Keratinocyte (primary cell): Measurements from ENCODE around the gene IGFBP4. TPM values are rescaled to one million over a fixed set of nuclear protein-coding genes. Genes with fewer than 3 reads are reported as not detected.

ENCODE experiments used
- DNase-seq: peaks from one replicate; pipeline ENCODE4 v3.0.0-alpha.2; 2011; ENCODE audit warnings: low read depth, missing footprints, low spot score
- FAIRE-seq: peaks from 2 replicates; lab custom pipeline; 2011; peaks lifted over from hg19 to GRCh38; lab: Jason Lieb, UNC
- H2AFZ ChIP-seq: 2 replicates; pipeline ENCODE4 v1.6.0; 2012; ENCODE audit warnings: low read length, control low read depth, inconsistent platforms; ENCODE audit not compliant: control insufficient read depth
- H3K27ac ChIP-seq: 2 replicates; pipeline ENCODE4 v1.5.1; 2011; ENCODE audit warnings: low read length; ENCODE audit not compliant: control insufficient read depth, insufficient read depth
- H3K27me3 ChIP-seq: 3 replicates; pipeline ENCODE4 v1.6.0; 2011; ENCODE audit warnings: low read length; ENCODE audit not compliant: control insufficient read depth, insufficient read depth; ENCODE audit errors: extremely low read depth
- H3K36me3 ChIP-seq, 2 experiments: 2 replicates in 1 of 2; 3 replicates in 1 of 2; pipeline ENCODE4 v1.5.1; 2011; ENCODE audit warnings: low read length in 2 of 2, mild to moderate bottlenecking in 1 of 2; ENCODE audit not compliant: control insufficient read depth in 2 of 2, insufficient read depth in 2 of 2; ENCODE audit errors: extremely low read depth in 1 of 2
- H3K4me1 ChIP-seq: 3 replicates; pipeline ENCODE4 v1.5.1; 2011; ENCODE audit warnings: low read length; ENCODE audit not compliant: control insufficient read depth, insufficient read depth; ENCODE audit errors: extremely low read depth
- H3K4me2 ChIP-seq: 3 replicates; pipeline ENCODE4 v1.6.0; 2011; ENCODE audit warnings: low read depth, low read length; ENCODE audit not compliant: control insufficient read depth, insufficient read depth; ENCODE audit errors: extremely low read depth
- H3K4me3 ChIP-seq, 3 experiments: fragments of 200-600 bp in 1 of 3; sonication (generic) in 1 of 3; 2 replicates in 2 of 3; 3 replicates in 1 of 3; pipeline ENCODE4 v1.5.1; 2011 to 2016; ENCODE audit warnings: low read length in 3 of 3, mild to moderate bottlenecking in 3 of 3, control low read depth in 2 of 3, inconsistent platforms in 1 of 3, low read depth in 1 of 3, mixed read lengths in 1 of 3, mixed run types in 1 of 3, moderate library complexity in 1 of 3; ENCODE audit not compliant: control insufficient read depth in 2 of 3, insufficient read depth in 2 of 3; ENCODE audit errors: extremely low read depth in 1 of 3
- H3K79me2 ChIP-seq: 2 replicates; pipeline ENCODE4 v1.6.0; 2012; ENCODE audit warnings: low read length; ENCODE audit not compliant: control insufficient read depth, insufficient read depth
- H3K9ac ChIP-seq: 3 replicates; pipeline ENCODE4 v1.6.0; 2011; ENCODE audit warnings: low read length; ENCODE audit not compliant: control insufficient read depth, insufficient read depth; ENCODE audit errors: extremely low read depth
- H3K9me1 ChIP-seq: 3 replicates; pipeline ENCODE4 v1.6.0; 2011; ENCODE audit warnings: low read length; ENCODE audit not compliant: control insufficient read depth, insufficient read depth; ENCODE audit errors: extremely low read depth
- H3K9me3 ChIP-seq: 2 replicates; pipeline ENCODE4 v1.5.1; 2012; ENCODE audit warnings: low read depth, low read length; ENCODE audit not compliant: control insufficient read depth
- H4K20me1 ChIP-seq: 3 replicates; pipeline ENCODE4 v1.6.0; 2011; ENCODE audit warnings: low read length; ENCODE audit not compliant: control insufficient read depth, insufficient read depth; ENCODE audit errors: extremely low read depth
- EZH2 ChIP-seq: IDR thresholded peaks from one replicate; pipeline ENCODE4 v1.6.1; 2012; ENCODE audit warnings: inconsistent platforms, mild to moderate bottlenecking, low read length, moderate library complexity
- dilution Hi-C: fragments of 300-500 bp; cut with MboI; formaldehyde crosslinking; loops from one replicate; pipeline ENCODE4 v1.7.0; 2020; ENCODE audit warnings: low sequenced_read_pairs; ENCODE audit not compliant: extremely low pct_ligation_motif_present
- polyA plus RNA-seq, 5 experiments: library from polyadenylated mRNA; depleted of rRNA in 3 of 5; stranded (reverse) in 3 of 5; stranded (forward) in 1 of 5; unstranded in 1 of 5; fragments of >200 nt; gene quantifications; 1 replicate in 1 of 5; 2 replicates in 3 of 5; 3 replicates in 1 of 5; pipeline versions ENCODE4 v1.2.1 to v1.2.3, GENCODE V29; 2011 to 2012; ENCODE audit warnings: missing spikeins in 2 of 5, low read depth in 1 of 5, low replicate concordance in 1 of 5
- TF ChIP-seq, protein P1 (sequence below), 3 experiments: IDR thresholded peaks in 1 of 3; conservative IDR thresholded peaks in 1 of 3; optimal IDR thresholded peaks in 1 of 3; 2 replicates in 2 of 3; 3 replicates in 1 of 3; pipeline versions ENCODE3 to v1.5.1; 2011; ENCODE audit warnings: low read length in 3 of 3, mild to moderate bottlenecking in 3 of 3, moderate library complexity in 2 of 3, control low read depth in 1 of 3, inconsistent platforms in 1 of 3; ENCODE audit not compliant: insufficient read depth in 2 of 3; ENCODE audit errors: extremely low read depth in 1 of 3

The IGFBP4 gene
- polyA plus RNA-seq, 1 donor (not counting 4 experiments of a cell fraction or from before 2014, with no cell fraction given), result 6.0 TPM

GRCh38 chr17:40461732-40462342, 18.6 kb downstream of the IGFBP4 start:
- no peak overlapping the region for H3K9ac ChIP-seq
- no peaks in the 10 kb centered on the region for H4K20me1 ChIP-seq
- no peak overlapping the region for H3K4me2 ChIP-seq
- H3K27me3 ChIP-seq, result peaks cover 13% of the 10 kb centered on the region
- no peak overlapping the region for H3K4me3 ChIP-seq
- H3K36me3 ChIP-seq, result no peaks in the 10 kb centered on the region
- H3K9me3 ChIP-seq, result no peaks in the 10 kb centered on the region
- dilution Hi-C loops, result no loop called here
- no peak overlapping the region for H2AFZ ChIP-seq
- H3K27ac ChIP-seq, result no peak overlapping the region
- no peaks in the 10 kb centered on the region for H3K79me2 ChIP-seq
- DNase-seq (no peak), FAIRE-seq (no peak)
- H3K4me1 ChIP-seq, result peaks cover 18% of the 10 kb centered on the region
- no peaks in the 10 kb centered on the region for H3K9me1 ChIP-seq
- TF ChIP-seq, protein P1, sequence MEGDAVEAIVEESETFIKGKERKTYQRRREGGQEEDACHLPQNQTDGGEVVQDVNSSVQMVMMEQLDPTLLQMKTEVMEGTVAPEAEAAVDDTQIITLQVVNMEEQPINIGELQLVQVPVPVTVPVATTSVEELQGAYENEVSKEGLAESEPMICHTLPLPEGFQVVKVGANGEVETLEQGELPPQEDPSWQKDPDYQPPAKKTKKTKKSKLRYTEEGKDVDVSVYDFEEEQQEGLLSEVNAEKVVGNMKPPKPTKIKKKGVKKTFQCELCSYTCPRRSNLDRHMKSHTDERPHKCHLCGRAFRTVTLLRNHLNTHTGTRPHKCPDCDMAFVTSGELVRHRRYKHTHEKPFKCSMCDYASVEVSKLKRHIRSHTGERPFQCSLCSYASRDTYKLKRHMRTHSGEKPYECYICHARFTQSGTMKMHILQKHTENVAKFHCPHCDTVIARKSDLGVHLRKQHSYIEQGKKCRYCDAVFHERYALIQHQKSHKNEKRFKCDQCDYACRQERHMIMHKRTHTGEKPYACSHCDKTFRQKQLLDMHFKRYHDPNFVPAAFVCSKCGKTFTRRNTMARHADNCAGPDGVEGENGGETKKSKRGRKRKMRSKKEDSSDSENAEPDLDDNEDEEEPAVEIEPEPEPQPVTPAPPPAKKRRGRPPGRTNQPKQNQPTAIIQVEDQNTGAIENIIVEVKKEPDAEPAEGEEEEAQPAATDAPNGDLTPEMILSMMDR (optimal IDR thresholded peaks at IDR 0.05 in 1 of 3, IDR thresholded peaks at IDR 0.05 in 1 of 3, conservative IDR thresholded peaks at IDR 0.05 in 1 of 3; ENCODE audit: extremely low read depth in 1 of 3, insufficient read depth in 2 of 3, low read length in 3 of 3), result no peak
- TF ChIP-seq EZH2, result no peak

DNA sequence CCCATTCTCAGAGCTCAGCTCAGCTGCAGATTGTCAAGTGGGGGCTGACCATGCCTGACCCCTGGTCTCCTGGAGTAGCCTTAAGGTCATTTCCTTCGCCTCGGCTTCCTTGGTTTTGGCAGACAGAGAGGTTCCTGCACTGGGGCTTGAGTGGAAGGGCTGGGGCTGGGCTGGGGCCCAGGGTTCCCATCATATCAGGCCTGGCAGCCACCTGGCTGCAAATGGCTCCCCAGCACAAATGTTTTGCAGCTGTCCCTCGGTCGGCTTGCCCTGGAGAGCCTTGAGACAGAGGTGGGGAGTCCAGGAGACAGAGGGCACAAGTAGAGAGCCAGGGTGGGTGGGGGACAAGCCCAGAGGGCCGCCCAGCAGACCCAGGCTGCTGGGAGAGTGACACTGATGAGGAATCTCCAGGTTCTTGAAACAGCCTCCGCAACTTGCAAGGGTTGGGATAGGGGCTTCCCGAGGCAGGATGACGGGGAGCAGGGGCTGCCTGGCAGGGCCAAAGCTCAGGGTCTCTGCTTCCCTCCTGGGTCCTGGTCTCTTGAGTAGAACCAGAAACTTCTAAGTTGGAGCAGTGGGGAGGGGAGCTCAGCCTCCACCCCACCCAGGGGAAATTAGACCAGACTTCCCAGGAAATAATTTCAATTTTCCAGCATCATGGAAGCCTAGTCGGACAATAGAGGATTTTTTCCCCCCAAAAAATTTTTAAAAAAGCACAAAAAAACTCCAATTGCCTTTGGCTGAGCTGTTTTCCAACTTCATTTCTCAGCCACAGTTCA, 19.3 kb downstream of the IGFBP4 start:
- Histone ChIP-seq H3K4me1 (peaks cover 18% of the 10 kb centered on the region), H3K9me1 (no peaks in the 10 kb centered on the region), H3K27ac (no peak overlapping the region), H3K4me2 (no peak overlapping the region), H4K20me1 (no peaks in the 10 kb centered on the region), H3K79me2 (no peaks in the 10 kb centered on the region), H3K36me3 (no peaks in the 10 kb centered on the region), H3K9ac (no peak overlapping the region), H3K9me3 (no peaks in the 10 kb centered on the region), H3K27me3 (peaks cover 17% of the 10 kb centered on the region), H3K4me3 (no peak overlapping the region), H2AFZ (no peak overlapping the region)
- dilution Hi-C loops, result no loop called here
- TF ChIP-seq, protein P1 (optimal IDR thresholded peaks at IDR 0.05 in 1 of 3, IDR thresholded peaks at IDR 0.05 in 1 of 3, conservative IDR thresholded peaks at IDR 0.05 in 1 of 3; ENCODE audit: extremely low read depth in 1 of 3, insufficient read depth in 2 of 3, low read length in 3 of 3), result no peak
- no peak for TF ChIP-seq EZH2
- no peak for FAIRE-seq
- no peak for DNase-seq
